K562 (cell line): ENCODE data around the gene GIGYF2. TPM values are rescaled to one million over a fixed set of nuclear protein-coding genes. Genes with fewer than 3 reads are reported as not detected.

ENCODE experiments used
- ATAC-seq: fragments of 200-7000 bp; cut with Tn5 transposase; 3 replicates; pipeline ENCODE4 v1.9.1; 2020; ENCODE audit warnings: moderate library complexity
- BruUV-seq: library from RNA; stranded (reverse); fragments of 400-500 nt; replicated peaks from 2 replicates; lab custom pipeline; 2021; lab: Mats Ljungman, UMichigan
- CTCF ChIA-PET: fragments of 300-600 bp; formaldehyde crosslinking; extraction: SDS; loops from one replicate; lab custom pipeline; 2021; ENCODE audit warnings: low intra/inter-chr PET ratio; lab: Yijun Ruan, JAX
- POLR2A ChIA-PET: fragments of 300-600, 350-650 bp; sonication (Branson Sonifier 250); formaldehyde crosslinking; extraction: SDS; loops from one replicate; lab custom pipeline; 2021; ENCODE audit warnings: antibody characterized with exemption, inconsistent platforms; lab: Yijun Ruan, JAX
- DNase-seq, 4 experiments: peaks; one replicate each; pipeline versions ENCODE4 v3.0.0 to v3.0.0-alpha.2; 2011 to 2018; ENCODE audit warnings: low spot score in 3 of 4, mixed read lengths in 3 of 4; ENCODE audit errors: extremely low read depth in 1 of 4
- FAIRE-seq: peaks from 2 replicates; lab custom pipeline; 2011; peaks lifted over from hg19 to GRCh38; lab: Jason Lieb, UNC
- H2AFZ ChIP-seq: 2 replicates; pipeline ENCODE4 v1.6.0; 2011; ENCODE audit warnings: low read depth, low read length, control low read depth, inconsistent platforms
- H3K27ac ChIP-seq: fragments of 200-600 bp; 3 replicates; pipeline ENCODE4 v1.8.0; 2011; ENCODE audit warnings: low read depth, mild to moderate bottlenecking, control low read depth, inconsistent platforms, low read length, moderate library complexity, mixed read lengths; ENCODE audit errors: extremely low read depth
- H3K27me3 ChIP-seq, 2 experiments: fragments of 300-600 bp in 1 of 2; 2 replicates in 1 of 2; 3 replicates in 1 of 2; pipeline versions ENCODE4 v1.6.0 to v1.8.0; 2011; ENCODE audit warnings: inconsistent platforms in 2 of 2, low read length in 2 of 2, mild to moderate bottlenecking in 1 of 2, mixed read lengths in 1 of 2, moderate library complexity in 1 of 2; ENCODE audit not compliant: control insufficient read depth in 2 of 2, insufficient read depth in 2 of 2
- H3K36me3 ChIP-seq: fragments of 300-600 bp; 3 replicates; pipeline ENCODE4 v1.8.0; 2011; ENCODE audit warnings: mild to moderate bottlenecking, low read length, inconsistent platforms; ENCODE audit not compliant: control insufficient read depth, insufficient read depth
- H3K4me1 ChIP-seq, 2 experiments: fragments of 200-600 bp in 1 of 2; replicated peaks in 1 of 2; 2 replicates in 1 of 2; 3 replicates in 1 of 2; pipeline versions ENCODE4 v1.5.1 to v1.8.0; 2011; ENCODE audit warnings: inconsistent platforms in 2 of 2, low read length in 2 of 2, mild to moderate bottlenecking in 1 of 2, mixed read lengths in 1 of 2, moderate library complexity in 1 of 2; ENCODE audit not compliant: control insufficient read depth in 2 of 2, insufficient read depth in 2 of 2
- H3K4me2 ChIP-seq: 2 replicates; pipeline ENCODE4 v1.6.1; 2011; ENCODE audit warnings: low read length, control low read depth, inconsistent platforms, mixed read lengths; ENCODE audit not compliant: insufficient read depth
- H3K4me3 ChIP-seq: fragments of 200-600 bp; sonication (generic), shearing (Covaris generic); 2 replicates; pipeline ENCODE4 v1.5.1; 2016; ENCODE audit warnings: control low read depth, inconsistent platforms
- H3K79me2 ChIP-seq: fragments of 200-600 bp; 3 replicates; pipeline ENCODE4 v1.8.0; 2011; ENCODE audit warnings: low read length, inconsistent platforms; ENCODE audit not compliant: control insufficient read depth, insufficient read depth
- H3K9ac ChIP-seq, 2 experiments: 2 replicates each; pipeline versions ENCODE4 v1.6.0 to v1.6.1; 2011; ENCODE audit warnings: low read depth in 2 of 2, low read length in 2 of 2, control low read depth in 1 of 2, inconsistent platforms in 1 of 2, mild to moderate bottlenecking in 1 of 2, mixed read lengths in 1 of 2; ENCODE audit not compliant: insufficient read depth in 1 of 2
- H3K9me1 ChIP-seq: one replicate; pipeline ENCODE4 v1.6.0; 2011; ENCODE audit warnings: inconsistent platforms, mild to moderate bottlenecking, low read length, moderate library complexity; ENCODE audit not compliant: control insufficient read depth, insufficient read depth
- H3K9me3 ChIP-seq: replicated peaks from 2 replicates; pipeline ENCODE4 v1.5.1; 2011; ENCODE audit warnings: low read depth, low read length, inconsistent platforms; ENCODE audit not compliant: control insufficient read depth, insufficient read depth
- H4K20me1 ChIP-seq: replicated peaks from 2 replicates; pipeline ENCODE4 v1.6.1; 2011; ENCODE audit warnings: low read length, inconsistent platforms, mixed read lengths; ENCODE audit not compliant: control insufficient read depth, insufficient read depth
- BRD9 ChIP-seq: fragments of 450-650 bp; IDR thresholded peaks from 2 replicates; pipeline ENCODE4 v1.6.1; 2018; ENCODE audit warnings: low read depth; ENCODE audit not compliant: partially characterized antibody
- CC2D1A ChIP-seq: fragments of 450-650 bp; IDR thresholded peaks from 2 replicates; pipeline ENCODE4 v1.6.1; 2017; ENCODE audit warnings: mild to moderate bottlenecking
- HNRNPH1 ChIP-seq: fragments of 200-400 bp; formaldehyde crosslinking; optimal IDR thresholded peaks from 2 replicates; pipeline ENCODE3; 2017; ENCODE audit warnings: low read depth, mild to moderate bottlenecking, low read length, moderate library complexity
- KDM2B ChIP-seq: fragments of 250-450 bp; sonication (Bioruptor Pico); IDR thresholded peaks from 2 replicates; pipeline ENCODE4 v1.8.0; 2021; ENCODE audit warnings: mild to moderate bottlenecking, moderate library complexity
- KLF16 ChIP-seq: IDR thresholded peaks from 2 replicates; pipeline ENCODE4 v1.6.1; 2016; ENCODE audit warnings: antibody characterized with exemption
- MED1 ChIP-seq: sonication (generic); formaldehyde crosslinking; IDR thresholded peaks from 2 replicates; pipeline ENCODE4 v1.8.1; 2023; ENCODE audit warnings: missing genetic modification reagents, borderline replicate concordance
- NR2C2 ChIP-seq, 2 experiments: fragments of 200-800 bp in 1 of 2; sonication (Bioruptor generic) in 1 of 2; sonication (generic) in 1 of 2; formaldehyde crosslinking in 1 of 2; IDR thresholded peaks; 2 replicates each; pipeline versions ENCODE4 v1.6.1 to v1.8.0; 2016 to 2022; ENCODE audit warnings: mild to moderate bottlenecking in 1 of 2, missing compliant biosample characterization in 1 of 2, missing genetic modification characterization in 1 of 2, missing genetic modification reagents in 1 of 2
- RFX5 ChIP-seq: IDR thresholded peaks from 2 replicates; pipeline ENCODE4 v1.6.1; 2011; ENCODE audit warnings: low read depth, mild to moderate bottlenecking, improper control_type of control experiment, low read length
- SETDB1 ChIP-seq: IDR thresholded peaks from one replicate; pipeline ENCODE4 v1.6.1; 2012; ENCODE audit warnings: low read length, control low read depth, inconsistent platforms
- SRSF9 ChIP-seq: fragments of 200-400 bp; formaldehyde crosslinking; IDR thresholded peaks from 2 replicates; pipeline ENCODE4 v1.6.1; 2017; ENCODE audit warnings: low read depth, low read length, borderline replicate concordance
- ZNF239 ChIP-seq: fragments of 250-450 bp; sonication (Bioruptor Pico); IDR thresholded peaks from 2 replicates; pipeline ENCODE4 v1.4.0; 2020; ENCODE audit warnings: mild to moderate bottlenecking
- ZNF436 ChIP-seq: fragments of 250-450, 450-650 bp; sonication (Bioruptor Pico); formaldehyde crosslinking; IDR thresholded peaks from 2 replicates; pipeline ENCODE4 v1.7.0; 2020; ENCODE audit warnings: mild to moderate bottlenecking
- ZNF778 ChIP-seq: fragments of 450-650 bp; formaldehyde crosslinking; IDR thresholded peaks from 2 replicates; pipeline ENCODE4 v1.4.0; 2020; ENCODE audit warnings: mild to moderate bottlenecking, moderate library complexity
- WGBS: fragments of 100-300 bp; shearing (Covaris generic); methylation state at CpG from one replicate; pipeline ENCODE4 v1.1.6; 2016; ENCODE audit warnings: low coverage, mixed read lengths; ENCODE audit not compliant: insufficient coverage; ENCODE audit errors: missing lambda C conversion rate; 5-methylcytosine and 5-hydroxymethylcytosine counted together
- in situ Hi-C: fragments of 300-500 bp; cut with MboI; formaldehyde crosslinking; loops from 4 replicates; pipeline ENCODE4 v1.15.0; 2018; ENCODE audit warnings: inconsistent platforms, mixed read lengths
- intact Hi-C: fragments of 100-400 bp; cut with micrococcal nuclease; formaldehyde crosslinking; loops from 2 replicates; pipeline ENCODE4 v1.14.2; 2022
- polyA plus RNA-seq, 8 experiments: library from polyadenylated mRNA; depleted of rRNA in 4 of 8; stranded (reverse) in 5 of 8; unstranded in 3 of 8; fragments of >200 nt; fragmentation: Nextera tagmentation in 2 of 8; fragmentation: Illumina TruSeq in 1 of 8; extraction: Ambion mirVana in 2 of 8; extraction: Trizol in 1 of 8; gene quantifications; 2 replicates each; pipeline versions ENCODE4 v1.2.1 to v1.2.3, GENCODE V29; 2011 to 2014; ENCODE audit warnings: inconsistent platforms in 1 of 8, missing spikeins in 1 of 8
- total RNA-seq, 7 experiments: library from RNA; depleted of rRNA in 6 of 7; stranded (reverse); fragments of >200 nt in 6 of 7; fragmentation: Illumina TruSeq in 2 of 7; extraction: Trizol in 2 of 7; gene quantifications; 2 replicates each; pipeline versions ENCODE4 v1.2.1 to v1.2.3, GENCODE V29; 2011 to 2021; ENCODE audit warnings: low replicate concordance in 1 of 7
- TF ChIP-seq, protein P1 (sequence below): fragments of 450-650 bp; IDR thresholded peaks from 2 replicates; pipeline ENCODE4 v1.6.1; 2016; ENCODE audit warnings: missing biosample characterization, missing genetic modification characterization
- TF ChIP-seq, protein P2 (sequence below): sonication (generic); formaldehyde crosslinking; IDR thresholded peaks from 2 replicates; pipeline ENCODE4 v1.4.0; 2020; ENCODE audit warnings: mild to moderate bottlenecking, missing genetic modification reagents
- TF ChIP-seq, protein P3 (sequence below): fragments of 250-450 bp; sonication (Bioruptor Pico); IDR thresholded peaks from 2 replicates; pipeline ENCODE4 v1.9.0; 2021; ENCODE audit warnings: mild to moderate bottlenecking, inconsistent platforms

GIGYF2 gene
- total and polyA plus RNA-seq, 9 of the 15 experiments (the other 6 are each of a cell fraction or from before 2014, with no cell fraction given): 12.7 to 52.7 (median 34.9) TPM

DNA sequence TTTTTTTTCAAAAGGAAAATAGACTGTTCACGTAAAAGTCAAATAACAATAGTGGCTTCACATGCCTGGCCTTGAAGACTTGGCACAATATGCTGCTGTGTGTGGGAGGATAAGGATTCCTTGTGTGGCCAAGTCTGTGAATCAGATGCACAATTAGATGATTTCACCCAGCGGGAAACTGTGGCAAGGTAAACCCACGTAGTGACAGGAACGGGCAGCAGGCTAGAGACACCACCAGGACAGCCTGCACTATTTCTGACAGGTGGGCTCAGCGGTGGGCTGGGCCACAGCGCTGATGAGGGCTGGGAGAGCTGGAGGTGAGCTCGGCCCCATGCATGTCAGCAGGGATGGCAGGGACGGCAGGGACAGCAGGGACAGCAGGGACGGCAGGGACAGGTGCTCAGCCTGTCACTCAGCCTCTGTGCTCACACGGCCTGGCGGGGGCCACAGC lies 194.5 kb downstream of the GIGYF2 start (continued):
- TF ChIP-seq ZNF239: no peak
- no peak for TF ChIP-seq RFX5
- TF ChIP-seq CC2D1A: no peak
- no peak for TF ChIP-seq BRD9
- TF ChIP-seq, protein P1, sequence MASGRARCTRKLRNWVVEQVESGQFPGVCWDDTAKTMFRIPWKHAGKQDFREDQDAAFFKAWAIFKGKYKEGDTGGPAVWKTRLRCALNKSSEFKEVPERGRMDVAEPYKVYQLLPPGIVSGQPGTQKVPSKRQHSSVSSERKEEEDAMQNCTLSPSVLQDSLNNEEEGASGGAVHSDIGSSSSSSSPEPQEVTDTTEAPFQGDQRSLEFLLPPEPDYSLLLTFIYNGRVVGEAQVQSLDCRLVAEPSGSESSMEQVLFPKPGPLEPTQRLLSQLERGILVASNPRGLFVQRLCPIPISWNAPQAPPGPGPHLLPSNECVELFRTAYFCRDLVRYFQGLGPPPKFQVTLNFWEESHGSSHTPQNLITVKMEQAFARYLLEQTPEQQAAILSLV: no peak

DNA sequence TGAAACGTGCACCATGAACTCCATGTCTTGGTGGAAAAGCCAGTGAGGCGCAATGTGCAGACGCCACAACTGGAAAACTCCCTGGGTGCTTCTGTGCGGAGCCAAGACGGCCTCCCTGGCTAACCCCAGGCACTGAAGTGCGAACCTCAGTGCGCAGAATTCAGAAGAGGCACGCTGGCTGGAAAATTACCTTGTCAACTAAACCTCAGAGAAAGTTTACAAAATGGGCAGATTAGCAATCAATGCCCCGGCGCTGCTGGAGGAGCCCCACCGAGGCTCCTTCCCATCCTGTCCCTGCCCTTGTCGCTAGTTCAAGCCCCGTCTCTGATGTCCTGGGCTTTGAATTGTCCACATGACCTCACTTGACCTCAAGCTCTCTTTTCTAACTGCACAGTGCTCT lies 195.1 kb downstream of the GIGYF2 start:
- BruUV-seq: no TSS peak
- Histone ChIP-seq H3K4me1 (peaks cover 5 to 11% of the 10 kb centered on the region in 2 experiments; a peak in 3 of 5 replicates), H3K27ac (no peak overlapping the region), H3K4me2 (no peak overlapping the region), H3K36me3 (no peaks in the 10 kb centered on the region), H3K4me3 (no peak overlapping the region), H3K9me1 (no peaks in the 10 kb centered on the region), H3K9ac (no peak overlapping the region), H4K20me1 (no peaks in the 10 kb centered on the region), H3K9me3 (no peaks in the 10 kb centered on the region), H3K79me2 (no peaks in the 10 kb centered on the region), H3K27me3 (peaks cover 0 to 52% of the 10 kb centered on the region in 2 experiments; a peak in 3 of 5 replicates), H2AFZ (no peak overlapping the region)
- in situ Hi-C loops (no loop called here), intact Hi-C loops (no loop called here)
- TF ChIP-seq KDM2B (CRISPR knock-in tag): no peak
- no peak for TF ChIP-seq ZNF778 (CRISPR knock-in tag)
- TF ChIP-seq, protein P2, sequence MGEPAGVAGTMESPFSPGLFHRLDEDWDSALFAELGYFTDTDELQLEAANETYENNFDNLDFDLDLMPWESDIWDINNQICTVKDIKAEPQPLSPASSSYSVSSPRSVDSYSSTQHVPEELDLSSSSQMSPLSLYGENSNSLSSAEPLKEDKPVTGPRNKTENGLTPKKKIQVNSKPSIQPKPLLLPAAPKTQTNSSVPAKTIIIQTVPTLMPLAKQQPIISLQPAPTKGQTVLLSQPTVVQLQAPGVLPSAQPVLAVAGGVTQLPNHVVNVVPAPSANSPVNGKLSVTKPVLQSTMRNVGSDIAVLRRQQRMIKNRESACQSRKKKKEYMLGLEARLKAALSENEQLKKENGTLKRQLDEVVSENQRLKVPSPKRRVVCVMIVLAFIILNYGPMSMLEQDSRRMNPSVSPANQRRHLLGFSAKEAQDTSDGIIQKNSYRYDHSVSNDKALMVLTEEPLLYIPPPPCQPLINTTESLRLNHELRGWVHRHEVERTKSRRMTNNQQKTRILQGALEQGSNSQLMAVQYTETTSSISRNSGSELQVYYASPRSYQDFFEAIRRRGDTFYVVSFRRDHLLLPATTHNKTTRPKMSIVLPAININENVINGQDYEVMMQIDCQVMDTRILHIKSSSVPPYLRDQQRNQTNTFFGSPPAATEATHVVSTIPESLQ (CRISPR knock-in tag): no peak
- no peak for TF ChIP-seq KLF16
- TF ChIP-seq, protein P3, sequence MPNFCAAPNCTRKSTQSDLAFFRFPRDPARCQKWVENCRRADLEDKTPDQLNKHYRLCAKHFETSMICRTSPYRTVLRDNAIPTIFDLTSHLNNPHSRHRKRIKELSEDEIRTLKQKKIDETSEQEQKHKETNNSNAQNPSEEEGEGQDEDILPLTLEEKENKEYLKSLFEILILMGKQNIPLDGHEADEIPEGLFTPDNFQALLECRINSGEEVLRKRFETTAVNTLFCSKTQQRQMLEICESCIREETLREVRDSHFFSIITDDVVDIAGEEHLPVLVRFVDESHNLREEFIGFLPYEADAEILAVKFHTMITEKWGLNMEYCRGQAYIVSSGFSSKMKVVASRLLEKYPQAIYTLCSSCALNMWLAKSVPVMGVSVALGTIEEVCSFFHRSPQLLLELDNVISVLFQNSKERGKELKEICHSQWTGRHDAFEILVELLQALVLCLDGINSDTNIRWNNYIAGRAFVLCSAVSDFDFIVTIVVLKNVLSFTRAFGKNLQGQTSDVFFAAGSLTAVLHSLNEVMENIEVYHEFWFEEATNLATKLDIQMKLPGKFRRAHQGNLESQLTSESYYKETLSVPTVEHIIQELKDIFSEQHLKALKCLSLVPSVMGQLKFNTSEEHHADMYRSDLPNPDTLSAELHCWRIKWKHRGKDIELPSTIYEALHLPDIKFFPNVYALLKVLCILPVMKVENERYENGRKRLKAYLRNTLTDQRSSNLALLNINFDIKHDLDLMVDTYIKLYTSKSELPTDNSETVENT (CRISPR knock-in tag): no peak
- no peak for TF ChIP-seq NR2C2 (CRISPR knock-in tag; IDR thresholded peaks at IDR 0.05)
- no peak for TF ChIP-seq NR2C2 (tag; IDR thresholded peaks at IDR 0.05)
- TF ChIP-seq SRSF9: no peak
- TF ChIP-seq MED1 (CRISPR knock-in tag): no peak
- TF ChIP-seq ZNF436 (CRISPR knock-in tag): no peak
- TF ChIP-seq SETDB1: no peak
- TF ChIP-seq HNRNPH1: no peak
- DNase-seq (no peak), FAIRE-seq (no peak), ATAC-seq (no peak)
- ChIA-PET CTCF (no interaction called here), POLR2A (interaction anchor here (0.5 kb wide), 1 partner anchor 160 kb away, joined by 4 read pairs; no protein-coding TSS in a partner anchor)
- 18% methylated on average over 11 of the region's 13 CpGs for WGBS
